ENCODE results near the gene ASTN2. TPM values are rescaled to one million over a fixed set of nuclear protein-coding genes. Genes with fewer than 3 reads are reported as not detected.

Gene ASTN2
- total and polyA plus RNA-seq, 2 donors (not counting 3 experiments of a cell fraction or from before 2014, with no cell fraction given), result 1.0 to 1.9 TPM

DNA sequence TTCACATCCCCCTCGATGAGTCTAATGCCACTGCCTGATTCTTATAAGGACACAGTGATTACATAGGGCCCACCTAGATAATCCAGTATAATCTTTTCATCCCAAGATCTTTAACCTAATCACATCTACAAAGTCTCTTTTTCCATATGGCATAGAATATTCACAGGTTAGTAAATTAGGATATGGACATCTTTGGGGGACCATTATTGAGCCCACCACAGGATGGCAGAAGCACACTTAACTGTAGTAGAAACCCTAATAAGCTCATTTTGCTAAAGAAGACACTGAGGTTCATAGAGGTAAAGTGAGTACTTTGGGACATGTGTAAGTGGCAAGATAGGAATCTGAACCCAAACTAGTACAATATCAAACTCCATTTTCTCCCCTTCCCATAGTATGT, 38.9 kb downstream of the ASTN2 start:
- Histone ChIP-seq H3K4me3 (replicated peaks in 1 of 3; ENCODE audit: insufficient read depth in 1 of 3, low read depth in 1 of 3, low read length in 3 of 3) (no peak overlapping the region), H3K9me1 (replicated peaks; ENCODE audit: control insufficient read depth, extremely low read depth, insufficient read depth, low read length) (no peaks in the 10 kb centered on the region), H3K27ac (ENCODE audit: insufficient read depth, low read depth, low read length) (no peak overlapping the region), H3K27me3 (ENCODE audit: control insufficient read depth in 2 of 2, insufficient read depth in 2 of 2, low read length in 2 of 2) (no peaks in the 10 kb centered on the region), H3K79me2 (ENCODE audit: control insufficient read depth, insufficient read depth, low read length) (no peaks in the 10 kb centered on the region), H3K36me3 (ENCODE audit: control insufficient read depth in 2 of 2, extremely low read depth in 1 of 2, insufficient read depth in 2 of 2, low read length in 2 of 2) (no peaks in the 10 kb centered on the region), H3K4me2 (ENCODE audit: insufficient read depth, low read length) (no peak overlapping the region), H3K9me3 (replicated peaks; ENCODE audit: control insufficient read depth, insufficient read depth, low read length) (peaks cover 5% of the 10 kb centered on the region), H3K4me1 (ENCODE audit: control insufficient read depth, extremely low read depth, insufficient read depth, low read length) (no peaks in the 10 kb centered on the region), H3K9ac (replicated peaks; ENCODE audit: extremely low read depth, insufficient read depth, low read length) (no peak overlapping the region), H2AFZ (ENCODE audit: low read depth, low read length) (no peak overlapping the region), H4K20me1 (replicated peaks; ENCODE audit: control insufficient read depth, extremely low read depth, insufficient read depth, low read length) (no peaks in the 10 kb centered on the region)
- FAIRE-seq, result no peak
- TF ChIP-seq GATA2 (IDR thresholded peaks at IDR 0.05; ENCODE audit: insufficient read depth, insufficient read length, low read depth, low read length) (no peak), FOS (IDR thresholded peaks at IDR 0.05; ENCODE audit: borderline replicate concordance, insufficient read depth, low read length) (no peak), JUN (IDR thresholded peaks at IDR 0.05; ENCODE audit: borderline replicate concordance, insufficient read depth, insufficient read length, low read depth) (no peak), POLR2AphosphoS5 (IDR thresholded peaks at IDR 0.05; ENCODE audit: insufficient read depth, low read depth, low read length) (no peak), MAX (IDR thresholded peaks at IDR 0.05; ENCODE audit: insufficient read depth, insufficient read length) (no peak), POLR2A (IDR thresholded peaks at IDR 0.05; ENCODE audit: low read depth, low read length) (no peak), EZH2 (IDR thresholded peaks at IDR 0.05; ENCODE audit: borderline replicate concordance, low read depth, low read length, severe bottlenecking) (no peak), MYC (IDR thresholded peaks at IDR 0.05; ENCODE audit: low read depth, low read length) (no peak)
- TF ChIP-seq, protein P1, sequence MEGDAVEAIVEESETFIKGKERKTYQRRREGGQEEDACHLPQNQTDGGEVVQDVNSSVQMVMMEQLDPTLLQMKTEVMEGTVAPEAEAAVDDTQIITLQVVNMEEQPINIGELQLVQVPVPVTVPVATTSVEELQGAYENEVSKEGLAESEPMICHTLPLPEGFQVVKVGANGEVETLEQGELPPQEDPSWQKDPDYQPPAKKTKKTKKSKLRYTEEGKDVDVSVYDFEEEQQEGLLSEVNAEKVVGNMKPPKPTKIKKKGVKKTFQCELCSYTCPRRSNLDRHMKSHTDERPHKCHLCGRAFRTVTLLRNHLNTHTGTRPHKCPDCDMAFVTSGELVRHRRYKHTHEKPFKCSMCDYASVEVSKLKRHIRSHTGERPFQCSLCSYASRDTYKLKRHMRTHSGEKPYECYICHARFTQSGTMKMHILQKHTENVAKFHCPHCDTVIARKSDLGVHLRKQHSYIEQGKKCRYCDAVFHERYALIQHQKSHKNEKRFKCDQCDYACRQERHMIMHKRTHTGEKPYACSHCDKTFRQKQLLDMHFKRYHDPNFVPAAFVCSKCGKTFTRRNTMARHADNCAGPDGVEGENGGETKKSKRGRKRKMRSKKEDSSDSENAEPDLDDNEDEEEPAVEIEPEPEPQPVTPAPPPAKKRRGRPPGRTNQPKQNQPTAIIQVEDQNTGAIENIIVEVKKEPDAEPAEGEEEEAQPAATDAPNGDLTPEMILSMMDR (IDR thresholded peaks at IDR 0.05; ENCODE audit: extremely low read depth in 1 of 2, insufficient read depth in 1 of 2, low read depth in 1 of 2, low read length in 2 of 2), result no peak
- DNase-seq (ENCODE audit: low read depth, low spot score), result no peak
- ChIA-PET CTCF (no interaction called here), POLR2A (no interaction called here)
- intact Hi-C loops (cut with micrococcal nuclease), result no loop called here
- BruUV-seq (replicated peaks), result no TSS peak
- dilution Hi-C loops (cut with MboI; ENCODE audit: extremely low pct_ligation_motif_present, low sequenced_read_pairs), result no loop called here

Data from endothelial cell of umbilical vein (primary cell).